Measurements from ENCODE around the gene FAM20A.
"Not testable (repeated sequence)": the region's sequence is repeated elsewhere in the genome, so short reads cannot be mapped to it uniquely, and the experiment has no call there.

FAM20A gene

DNA sequence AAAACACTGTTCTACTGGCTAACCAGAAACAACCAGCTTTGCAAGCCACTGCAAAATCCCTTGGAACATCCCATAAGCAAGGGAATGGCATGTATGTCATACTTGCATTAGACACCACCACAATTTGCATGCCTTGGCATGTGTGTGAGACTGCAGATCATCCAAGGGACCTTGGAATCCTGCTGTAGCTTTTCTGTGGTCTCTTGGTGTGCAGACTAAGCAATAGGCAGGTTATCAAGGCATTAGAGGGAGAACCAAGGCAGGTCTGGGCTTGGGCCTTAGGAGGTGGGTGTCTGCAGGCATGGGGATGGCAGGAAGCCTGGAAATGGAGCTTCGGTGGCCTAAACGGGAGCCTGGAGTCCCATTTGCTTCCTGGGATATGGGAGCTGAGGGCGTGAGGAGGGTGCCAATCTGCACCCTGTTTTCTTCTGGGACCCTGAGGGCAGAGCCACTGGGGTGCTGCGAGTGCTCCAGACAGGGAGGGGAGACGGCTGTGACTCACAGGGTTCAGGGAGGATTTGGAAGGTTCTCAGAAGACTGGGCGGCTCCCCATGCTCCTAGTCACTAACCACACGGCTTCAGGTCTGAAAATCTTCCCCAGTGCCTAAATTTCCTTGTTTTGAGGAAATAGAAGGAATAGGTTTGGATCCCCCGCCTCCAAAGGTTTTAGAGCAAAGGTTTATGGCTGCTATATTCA lies 36.6 kb downstream of the FAM20A start:
- no peak for DNase-seq

DNA sequence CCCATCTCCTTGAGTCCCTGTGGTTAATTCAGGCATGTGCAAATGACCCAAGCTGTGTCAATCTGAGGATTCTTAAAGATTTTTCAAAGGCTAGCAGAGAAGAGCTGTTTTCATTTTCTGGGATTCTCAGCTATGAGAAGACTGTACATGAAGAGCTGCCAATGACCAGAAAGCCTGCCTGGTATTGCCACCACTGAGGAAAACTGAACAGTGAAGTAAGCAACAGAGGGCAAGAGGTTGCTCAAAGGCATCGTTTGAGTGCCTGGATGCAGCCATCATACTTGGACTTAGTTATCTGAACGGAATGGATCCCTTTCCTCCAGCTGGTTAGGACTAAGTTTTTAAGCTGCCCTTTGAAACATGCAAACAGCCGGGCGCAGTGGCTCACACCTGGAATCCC lies 38.4 kb downstream of the FAM20A start:
- DNase-seq, result no peak

GRCh38 chr17:68560966-68561720 lies 40.0 kb downstream of the FAM20A start:
- no peak for DNase-seq

DNA sequence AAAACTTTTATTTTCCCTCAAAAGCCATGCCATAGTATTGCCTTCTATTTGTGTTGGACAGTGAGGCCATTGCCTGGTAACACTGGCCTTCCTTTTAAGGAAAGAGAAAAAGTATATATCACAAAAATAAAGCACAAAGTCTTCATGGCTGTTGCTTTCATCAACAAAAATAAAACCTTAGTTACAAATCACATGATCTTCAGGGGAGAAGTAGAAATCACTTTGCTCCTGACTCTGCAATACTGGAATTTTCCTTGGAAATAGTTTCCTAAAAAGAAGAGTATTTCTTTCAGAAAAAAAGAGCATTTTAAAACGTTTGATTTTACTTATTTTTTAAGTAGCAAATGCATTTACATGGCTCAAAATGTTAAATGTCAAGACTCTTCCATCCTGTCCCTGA lies 41.9 kb downstream of the FAM20A start:
- DNase-seq, result no peak

DNA sequence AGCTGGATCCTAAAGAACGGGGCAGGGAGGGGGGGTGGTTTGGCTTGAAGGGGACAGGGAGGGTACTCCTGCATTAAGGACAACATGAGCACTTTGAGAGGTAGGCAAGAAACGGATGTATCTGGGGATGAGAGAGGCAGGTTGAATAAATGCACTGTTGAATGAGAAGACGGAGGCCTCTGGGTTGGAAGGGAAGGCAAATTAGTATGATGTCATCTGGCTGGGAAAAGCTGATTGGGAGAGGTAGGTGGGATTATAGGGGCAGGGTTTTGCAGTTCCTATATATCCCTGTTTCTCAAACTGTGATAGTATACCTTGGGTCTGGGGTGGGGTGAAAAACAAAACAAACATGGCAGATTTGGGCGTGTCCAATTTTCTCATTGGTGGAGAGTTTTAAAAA lies 44.6 kb downstream of the FAM20A start:
- DNase-seq, result no peak

GRCh38 chr17:68544111-68544915 lies 56.9 kb downstream of the FAM20A start:
- DNase-seq, result peak in 1 of 3 experiments; percentile 6

DNA sequence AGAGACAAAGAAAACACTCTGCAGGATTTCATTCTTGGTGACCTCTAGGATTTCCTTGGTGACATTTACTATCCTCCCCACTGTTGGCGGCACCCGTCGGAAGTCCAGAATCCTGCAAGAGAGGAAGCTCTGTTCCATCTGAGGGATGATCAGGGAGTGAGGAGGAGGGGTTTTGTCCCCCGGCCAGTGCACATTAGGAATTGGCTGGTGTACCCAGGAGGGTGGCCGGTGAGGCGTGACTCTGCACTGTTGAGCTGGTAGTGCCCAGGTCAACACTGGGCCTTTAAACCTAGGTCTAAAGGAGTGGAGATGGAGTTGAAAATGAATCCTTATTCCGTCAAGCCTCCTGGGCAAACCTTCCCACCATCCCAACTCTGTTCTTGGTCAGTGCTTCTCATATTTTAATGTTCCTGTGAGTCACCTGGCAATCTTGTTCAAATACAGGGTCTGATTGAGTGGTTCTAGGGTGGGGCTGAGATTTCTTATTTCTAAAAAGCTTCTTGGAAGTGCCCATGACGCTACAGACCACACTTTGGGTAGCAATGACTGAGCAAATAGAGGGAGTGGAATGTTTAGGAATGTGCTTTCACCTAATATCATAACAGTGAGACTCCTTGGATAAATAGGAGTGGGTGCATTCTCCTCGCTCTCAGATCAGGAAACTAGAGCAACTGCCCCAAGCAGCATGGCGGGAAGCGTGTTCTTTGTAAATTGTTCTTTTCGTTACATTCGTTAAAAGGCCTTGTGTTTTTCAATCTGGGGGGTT lies 58.3 kb downstream of the FAM20A start:
- DNase-seq, result no peak

DNA sequence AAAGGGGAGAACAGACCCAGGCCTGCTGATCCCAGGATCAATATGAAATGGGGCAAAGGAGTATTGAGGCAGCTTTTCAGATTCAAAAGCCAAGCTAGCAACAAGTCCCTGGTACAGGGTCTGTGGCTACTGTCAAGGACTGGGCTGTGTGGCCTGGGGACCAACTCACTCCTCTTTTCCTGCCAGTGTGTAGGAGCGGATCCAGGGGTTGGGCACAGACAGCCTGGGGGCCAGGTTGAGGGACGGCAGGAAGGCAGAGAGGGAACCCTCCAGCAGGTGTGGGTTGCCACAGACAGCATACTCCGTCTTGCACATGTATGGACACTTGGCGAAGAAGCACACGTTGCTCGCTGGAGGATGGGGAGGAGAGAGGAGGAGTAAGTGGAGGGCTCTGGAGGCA lies 59.4 kb downstream of the FAM20A start:
- DNase-seq, result no peak

- DNase-seq, result no peak
Measured at GRCh38 chr17:68540981-68541380, 60.2 kb downstream of the FAM20A start.

GRCh38 chr17:68539548-68540467 lies 61.4 kb downstream of the FAM20A start:
- DNase-seq, result peak in 2 of 3 experiments; percentile 20 to 66

DNA sequence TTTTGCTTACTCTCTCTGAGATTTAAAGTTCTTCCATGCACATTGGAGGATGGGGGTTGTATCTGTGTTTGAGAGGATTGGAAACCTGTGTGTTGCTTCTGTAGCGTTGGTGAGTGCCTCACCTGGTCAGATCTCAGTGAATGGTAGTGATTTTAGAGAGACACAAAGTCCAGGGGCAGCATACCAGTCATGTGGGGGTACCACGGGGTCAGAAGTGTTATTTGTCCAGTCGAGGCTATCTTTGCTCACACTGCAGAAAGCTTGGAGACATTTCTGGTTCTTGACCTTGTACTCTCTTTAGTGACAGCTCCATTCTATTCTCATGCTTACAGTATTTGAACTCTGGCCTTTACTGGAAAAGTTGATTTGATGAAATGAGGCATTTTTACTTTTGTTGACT lies 65.2 kb downstream of the FAM20A start:
- DNase-seq, result no peak

DNA sequence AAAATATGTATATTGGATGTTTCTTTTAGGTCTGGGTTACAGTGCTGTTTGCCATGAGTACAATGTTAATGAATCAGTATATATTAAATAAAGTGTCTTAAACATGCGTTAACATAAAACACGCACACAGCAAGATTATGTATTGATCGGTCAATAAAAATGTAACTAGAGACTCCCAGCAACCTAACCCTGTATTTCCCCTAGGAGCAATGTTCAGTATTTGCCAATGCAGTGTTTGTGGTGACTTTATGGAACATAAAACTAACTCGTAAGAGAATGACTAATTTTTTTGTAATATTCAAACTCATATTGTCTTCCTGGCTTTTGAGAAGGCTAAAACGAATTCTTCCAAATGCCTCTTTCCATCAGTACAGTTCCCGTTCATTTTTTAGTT lies 66.5 kb downstream of the FAM20A start:
- DNase-seq, result no peak

DNA sequence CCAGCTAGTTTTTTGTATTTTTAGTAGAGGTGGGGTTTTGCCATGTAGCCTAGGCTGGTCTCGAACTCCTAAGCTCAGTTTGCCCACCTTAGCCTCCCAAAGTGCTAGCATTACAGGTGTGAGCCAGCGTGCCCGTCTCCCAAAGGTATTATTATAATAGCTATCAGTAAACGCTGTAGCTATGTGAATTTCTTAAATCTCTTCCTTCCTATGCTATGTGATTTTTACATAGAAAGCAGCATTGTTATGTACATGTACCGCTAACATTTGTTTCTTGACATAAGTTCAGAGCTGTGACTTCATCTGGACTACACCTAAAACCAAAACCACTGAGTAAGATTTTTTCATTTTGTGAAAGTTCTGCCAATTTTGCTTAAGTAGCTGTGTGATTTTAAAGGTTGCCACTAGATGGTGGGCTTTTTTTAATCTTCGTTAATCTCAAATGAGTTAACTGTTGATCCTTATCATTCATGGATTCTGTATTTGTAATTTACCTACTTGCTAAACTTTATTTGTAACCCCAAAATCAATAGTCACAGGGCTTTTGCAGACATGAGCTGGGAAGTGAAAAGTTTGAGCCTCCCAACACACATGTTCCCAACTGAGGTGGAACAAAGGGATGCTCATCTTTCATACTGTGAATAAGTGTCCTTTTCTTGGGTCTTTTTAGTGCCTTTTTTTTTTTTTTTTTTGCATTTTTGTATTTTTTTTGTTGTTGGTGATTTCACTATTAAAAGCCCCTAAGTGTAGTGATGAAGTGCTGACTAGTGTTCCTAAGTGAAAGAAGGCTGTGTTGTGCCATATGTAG lies 67.1 kb downstream of the FAM20A start:
- peak in 1 of 3 experiments; percentile 16 for DNase-seq

GRCh38 chr17:68532826-68533225 lies 68.3 kb downstream of the FAM20A start:
- no peak for DNase-seq

- DNase-seq, result no peak
Measured at GRCh38 chr17:68531252-68531651, 69.9 kb downstream of the FAM20A start.

DNA sequence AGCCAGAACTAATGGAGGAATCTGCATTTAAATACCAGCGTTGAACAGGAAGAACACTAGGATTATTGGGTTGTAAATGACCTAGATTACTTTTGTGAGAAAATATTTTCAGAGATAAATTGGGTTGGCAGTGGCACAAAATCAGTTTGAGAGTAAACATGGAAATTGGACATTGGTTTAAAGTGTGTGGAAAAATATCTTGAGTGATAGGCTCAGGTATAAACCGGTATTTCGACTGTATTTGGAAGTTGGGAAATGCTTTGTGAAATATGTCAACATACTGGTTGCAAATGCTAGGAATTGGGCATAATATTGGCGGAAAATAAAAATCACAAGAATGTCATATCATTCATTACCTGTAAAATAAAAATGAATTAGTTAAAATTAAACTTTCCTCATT lies 73.9 kb downstream of the FAM20A start:
- no peak for DNase-seq

GRCh38 chr17:68526548-68526947 lies 74.6 kb downstream of the FAM20A start:
- no peak for DNase-seq

DNA sequence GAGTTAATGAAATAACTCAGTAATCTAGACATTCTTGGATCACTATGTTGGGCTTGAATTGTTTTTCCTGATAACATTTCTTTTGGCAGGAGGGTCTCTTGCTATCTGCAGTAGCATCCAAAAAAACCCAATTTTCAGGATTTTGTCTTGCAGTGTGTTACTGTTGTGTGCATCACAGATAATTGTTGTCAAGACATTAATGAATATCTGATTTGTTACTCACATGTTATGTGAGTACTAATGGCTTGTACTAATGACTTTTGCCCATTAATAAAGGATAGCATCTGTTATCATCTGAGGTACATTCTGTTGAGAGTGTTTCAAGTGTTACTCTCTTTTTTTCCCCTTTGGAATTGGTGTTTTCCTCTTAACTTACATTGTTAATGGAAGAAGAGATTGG lies 78.9 kb downstream of the FAM20A start:
- DNase-seq, result no peak

DNA sequence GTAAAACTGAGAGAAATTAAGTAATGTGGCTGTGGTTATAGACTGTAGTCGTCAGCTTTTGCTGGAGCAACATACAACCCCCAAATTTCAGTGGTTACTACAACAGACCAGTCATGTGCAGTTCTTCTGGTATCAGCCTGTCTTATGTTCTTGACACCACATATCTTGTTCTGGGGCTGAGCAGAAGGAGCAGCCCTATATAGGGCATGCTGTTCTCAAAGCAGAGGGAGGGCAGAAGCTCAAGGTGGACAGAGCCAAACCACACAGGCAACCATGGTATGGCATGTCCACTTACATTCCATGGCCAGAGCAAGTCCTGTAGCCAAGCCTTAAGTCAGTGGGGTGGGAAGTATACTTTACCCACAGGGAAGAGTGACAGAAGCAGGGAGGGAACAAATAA lies 81.3 kb downstream of the FAM20A start:
- no peak for DNase-seq

GRCh38 chr17:68519051-68519450 lies 82.1 kb downstream of the FAM20A start:
- DNase-seq, result not testable (repeated sequence)
